Psoas muscle (tissue), 8 donors: ENCODE data around the gene PLA2G4B. TPM values are rescaled to one million over a fixed set of nuclear protein-coding genes. Genes with fewer than 3 reads are reported as not detected.
A peak's percentile ranks its signal among the peaks of the same experiment; 100 is the strongest.

Source experiments
- ATAC-seq, 4 donors: fragments of 200-7000 bp; cut with Tn5 transposase; one replicate each; pipeline ENCODE4 v1.9.1; 2020; ENCODE audit warnings: moderate library complexity in 3 of 4, mild to moderate bottlenecking in 2 of 4
- DNase-seq, 2 donors: peaks; one replicate each; pipeline ENCODE4 v3.0.0-alpha.2; 2020
- H3K27ac ChIP-seq: fragments of 200-600 bp; one replicate; pipeline ENCODE4 v1.8.0; 2022
- H3K27me3 ChIP-seq, 3 donors: fragments of 200-600 bp in 1 of 3; one replicate each; pipeline versions ENCODE4 v1.6.1 to v1.8.0; 2013 to 2022; ENCODE audit warnings: low read length in 2 of 3, mild to moderate bottlenecking in 2 of 3, moderate library complexity in 1 of 3; ENCODE audit not compliant: insufficient read depth in 3 of 3
- H3K36me3 ChIP-seq, 2 donors: fragments of 200-600 bp in 1 of 2; one replicate each; pipeline versions ENCODE4 v1.6.1 to v1.8.0; 2013 to 2022; ENCODE audit warnings: low read depth in 1 of 2, mild to moderate bottlenecking in 1 of 2, moderate library complexity in 1 of 2; ENCODE audit not compliant: insufficient read depth in 1 of 2
- H3K4me1 ChIP-seq: fragments of 200-600 bp; one replicate; pipeline ENCODE4 v1.8.0; 2022
- H3K4me3 ChIP-seq: fragments of 200-600 bp; one replicate; pipeline ENCODE4 v1.8.0; 2022; ENCODE audit warnings: mild to moderate bottlenecking
- H3K9me3 ChIP-seq: fragments of 200-600 bp; one replicate; pipeline ENCODE4 v1.8.0; 2022
- CTCF ChIP-seq: fragments of 200-600 bp; IDR thresholded peaks from one replicate; pipeline ENCODE4 v1.8.0; 2022; ENCODE audit warnings: antibody characterized with exemption
- WGBS, 3 donors: extraction: QIAGEN DNeasy Blood & Tissue Kit; methylation state at CpG; one replicate each; pipeline versions ENCODE4 v1.1.6 to v1.1.7; 2013; 5-methylcytosine and 5-hydroxymethylcytosine counted together
- intact Hi-C, 2 donors: fragments of 100-400 bp; cut with DNase I; formaldehyde crosslinking; loops; one replicate each; pipeline versions ENCODE4 v1.11.0 to v1.14.2; 2022
- polyA plus RNA-seq, 3 donors: library from polyadenylated mRNA; stranded (reverse); fragments of 200-250 nt; gene quantifications; one replicate each; pipeline ENCODE4 v1.2.3, GENCODE V29; 2013
- total RNA-seq, 4 donors: library from RNA; stranded (reverse); fragmentation: NEBNext Ultra II Directional in 2 of 4; extraction: Animal tissue kit (Norgen Biotek cat#: 25700) in 2 of 4; gene quantifications; one replicate each; pipeline versions ENCODE4 v1.2.1 to v1.2.4, GENCODE V29; 2021 to 2023
- donor health status: healthy with polysubstance abuse.
- donor health status: DM: no; HTN: no; CAD: no; lungs with moderate emphysema.
- donor health status: Bipolar disorder and iron deficiency.
- donor health status: healthy.
- donor health status: DM: yes; HTN: yes; CAD: no.
- donor health status: DM: no; HTN: no; CAD: no.
- donor health status: DM: no; HTN: no; CAD: no.
- donor health status: DM: yes; HTN: yes; CAD: no.

The PLA2G4B gene
- total and polyA plus RNA-seq, 7 donors = 1.1 to 4.3 (median 1.4) TPM

GRCh38 chr15:41877631-41878354, 39.1 kb downstream of the PLA2G4B start:
- Histone ChIP-seq H3K4me1 (peaks cover 15% of the 10 kb centered on the region), H3K27ac (no peak overlapping the region), H3K27me3 (no peaks in the 10 kb centered on the region), H3K4me3 (no peak overlapping the region), H3K36me3 (no peaks in the 10 kb centered on the region), H3K9me3 (no peaks in the 10 kb centered on the region)
- TF ChIP-seq CTCF = no peak
- no peak for ATAC-seq
- no peak for DNase-seq
- 73 to 76% (median 75%) methylated on average over 13 of the region's 13 CpGs for WGBS, 3 donors
- intact Hi-C loops = no loop called here

- Histone ChIP-seq H3K27ac (no peak overlapping the region), H3K27me3 (no peaks in the 10 kb centered on the region), H3K9me3 (no peaks in the 10 kb centered on the region), H3K36me3 (no peaks in the 10 kb centered on the region), H3K4me3 (no peak overlapping the region), H3K4me1 (peaks cover 15% of the 10 kb centered on the region)
- 29 to 40% (median 31%) methylated on average over 10 of the region's 10 CpGs for WGBS, 3 donors
- TF ChIP-seq CTCF = no peak
- intact Hi-C loops = no loop called here
- DNase-seq (peak; percentile 50 to 68), ATAC-seq (peak; percentile 60 to 87 (median 70))
Measured at GRCh38 chr15:41878355-41878699, 39.7 kb downstream of the PLA2G4B start.

DNA sequence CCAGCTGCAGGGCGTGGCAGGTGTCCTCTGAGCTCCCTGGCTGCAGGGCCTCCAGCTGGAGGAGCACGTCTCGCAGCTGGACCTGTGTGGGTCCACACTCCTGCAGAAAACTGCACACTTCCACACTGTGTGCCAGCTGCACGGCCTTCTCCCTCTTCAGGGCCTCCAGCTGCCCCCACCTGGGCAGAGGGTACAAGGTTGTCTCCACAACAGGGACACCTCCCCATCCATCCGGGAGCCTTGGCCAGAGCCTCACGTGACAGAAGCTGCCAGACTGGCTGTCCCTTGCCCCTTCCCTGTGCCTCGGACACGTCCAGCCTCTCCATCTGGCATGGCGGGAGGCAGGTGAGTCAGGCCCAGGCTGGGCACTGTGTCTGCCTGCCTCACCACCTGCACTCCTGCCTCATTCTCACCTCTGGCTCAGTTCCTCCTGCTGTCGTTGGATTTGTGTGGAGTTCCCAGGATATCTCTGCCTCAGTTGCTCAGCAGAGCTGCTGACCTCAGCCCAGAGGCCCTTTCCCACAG, 40.7 kb downstream of the PLA2G4B start:
- Histone ChIP-seq H3K9me3 (no peaks in the 10 kb centered on the region), H3K27ac (no peak overlapping the region), H3K36me3 (no peaks in the 10 kb centered on the region), H3K27me3 (no peaks in the 10 kb centered on the region), H3K4me3 (no peak overlapping the region), H3K4me1 (peaks cover 15% of the 10 kb centered on the region)
- whole genome bisulfite sequencing, 3 donors = 96 to 97% (median 97%) methylated on average over 10 of the region's 10 CpGs
- DNase-seq (no peak), ATAC-seq (no peak)
- intact Hi-C loops = no loop called here
- TF ChIP-seq CTCF = no peak

- H3K27me3 ChIP-seq = no peaks in the 10 kb centered on the region
- intact Hi-C loops = no loop called here
- DNase-seq = no peak
Measured at GRCh38 chr15:41880156-41880877, 41.7 kb downstream of the PLA2G4B start.

More at GRCh38 chr15:41880156-41880877, 41.7 kb downstream of the PLA2G4B start:
- Histone ChIP-seq H3K36me3 (no peaks in the 10 kb centered on the region), H3K4me3 (no peak overlapping the region), H3K27ac (no peak overlapping the region), H3K4me1 (peaks cover 15% of the 10 kb centered on the region), H3K9me3 (no peaks in the 10 kb centered on the region)
- no peak for TF ChIP-seq CTCF
- 96 to 97% (median 97%) methylated on average over 10 of the region's 10 CpGs for WGBS, 3 donors
- no peak for ATAC-seq
